ENCODE measurements around the gene CDH4.

DNA sequence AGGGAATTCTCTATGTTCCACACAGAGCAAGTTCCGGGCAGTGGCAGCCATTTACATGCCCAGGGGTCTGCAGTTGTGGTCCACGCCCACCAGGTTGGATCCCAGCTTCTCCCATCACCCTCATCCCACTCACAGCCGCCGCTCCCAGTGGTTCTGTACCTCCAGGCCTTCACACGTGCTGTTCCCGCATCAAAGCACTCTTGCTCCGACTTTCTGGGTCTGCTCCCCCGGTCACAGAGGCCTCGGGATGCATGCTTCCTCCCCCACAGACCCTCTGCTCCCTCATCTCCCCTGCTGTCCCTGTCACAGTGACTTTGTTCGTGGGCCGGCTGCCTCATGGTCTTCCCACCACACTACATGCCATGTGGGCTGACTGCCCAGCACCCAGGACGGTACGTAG, 481.2 kb downstream of the CDH4 start:
- TF ChIP-seq, protein P1, sequence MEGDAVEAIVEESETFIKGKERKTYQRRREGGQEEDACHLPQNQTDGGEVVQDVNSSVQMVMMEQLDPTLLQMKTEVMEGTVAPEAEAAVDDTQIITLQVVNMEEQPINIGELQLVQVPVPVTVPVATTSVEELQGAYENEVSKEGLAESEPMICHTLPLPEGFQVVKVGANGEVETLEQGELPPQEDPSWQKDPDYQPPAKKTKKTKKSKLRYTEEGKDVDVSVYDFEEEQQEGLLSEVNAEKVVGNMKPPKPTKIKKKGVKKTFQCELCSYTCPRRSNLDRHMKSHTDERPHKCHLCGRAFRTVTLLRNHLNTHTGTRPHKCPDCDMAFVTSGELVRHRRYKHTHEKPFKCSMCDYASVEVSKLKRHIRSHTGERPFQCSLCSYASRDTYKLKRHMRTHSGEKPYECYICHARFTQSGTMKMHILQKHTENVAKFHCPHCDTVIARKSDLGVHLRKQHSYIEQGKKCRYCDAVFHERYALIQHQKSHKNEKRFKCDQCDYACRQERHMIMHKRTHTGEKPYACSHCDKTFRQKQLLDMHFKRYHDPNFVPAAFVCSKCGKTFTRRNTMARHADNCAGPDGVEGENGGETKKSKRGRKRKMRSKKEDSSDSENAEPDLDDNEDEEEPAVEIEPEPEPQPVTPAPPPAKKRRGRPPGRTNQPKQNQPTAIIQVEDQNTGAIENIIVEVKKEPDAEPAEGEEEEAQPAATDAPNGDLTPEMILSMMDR (optimal IDR thresholded peaks at IDR 0.05 in 1 of 3, IDR thresholded peaks at IDR 0.05 in 1 of 3, conservative IDR thresholded peaks at IDR 0.05 in 1 of 3; ENCODE audit: extremely low read depth in 1 of 3, insufficient read depth in 2 of 3, low read length in 3 of 3) = no peak
- no peak for TF ChIP-seq EZH2 (IDR thresholded peaks at IDR 0.05; ENCODE audit: low read length)

All from keratinocyte (primary cell).